SK-N-SH (cell line): ENCODE data around the gene RAC3. TPM values are rescaled to one million over a fixed set of nuclear protein-coding genes. Genes with fewer than 3 reads are reported as not detected.

Source experiments
- CTCF ChIA-PET: fragments of 300-600, 350-600 bp; formaldehyde crosslinking; extraction: SDS; loops from one replicate; lab custom pipeline; 2021; lab: Yijun Ruan, JAX
- POLR2A ChIA-PET: fragments of 350-600 bp; sonication (Branson Sonifier 250); formaldehyde crosslinking; extraction: SDS; loops from one replicate; lab custom pipeline; 2020; ENCODE audit warnings: antibody characterized with exemption, inconsistent platforms; lab: Yijun Ruan, JAX
- DNase-seq: peaks from one replicate; pipeline ENCODE4 v3.0.0; 2012
- H2AFZ ChIP-seq: fragments of 200-600 bp; sonication (generic); 2 replicates; pipeline ENCODE4 v1.8.1; 2016; ENCODE audit warnings: antibody characterized with exemption, mild to moderate bottlenecking, low read depth
- H3F3A ChIP-seq: fragments of 200-600 bp; sonication (generic); replicated peaks from 2 replicates; pipeline ENCODE3; 2016; ENCODE audit warnings: antibody characterized with exemption, mild to moderate bottlenecking; ENCODE audit not compliant: insufficient read depth
- H3K27ac ChIP-seq, 2 experiments: fragments of 200-500 bp in 1 of 2; fragments of 200-600 bp in 1 of 2; sonication (Bioruptor generic) in 1 of 2; sonication (generic), shearing (Covaris generic) in 1 of 2; 2 replicates each; pipeline versions ENCODE4 v1.5.1 to v1.6.1; 2014 to 2016; ENCODE audit warnings: low read depth in 2 of 2, inconsistent platforms in 1 of 2, low read length in 1 of 2, mild to moderate bottlenecking in 1 of 2, mixed read lengths in 1 of 2
- H3K27me3 ChIP-seq: fragments of 200-600 bp; sonication (generic), shearing (Covaris generic); 2 replicates; pipeline ENCODE4 v1.6.1; 2016; ENCODE audit warnings: mixed run types; ENCODE audit not compliant: insufficient read depth
- H3K36me3 ChIP-seq, 2 experiments: fragments of 200-500 bp in 1 of 2; fragments of 200-600 bp in 1 of 2; sonication (Bioruptor generic) in 1 of 2; sonication (generic) in 1 of 2; replicated peaks in 1 of 2; 2 replicates each; pipeline versions ENCODE3 to v1.5.1; 2014 to 2016; ENCODE audit warnings: low read length in 1 of 2, mild to moderate bottlenecking in 1 of 2; ENCODE audit not compliant: insufficient read depth in 2 of 2, control insufficient read depth in 1 of 2
- H3K4me1 ChIP-seq, 2 experiments: fragments of 200-500 bp in 1 of 2; fragments of 200-600 bp in 1 of 2; sonication (Bioruptor generic) in 1 of 2; sonication (generic), shearing (Covaris generic) in 1 of 2; 2 replicates each; pipeline versions ENCODE4 v1.5.1 to v1.6.1; 2014 to 2016; ENCODE audit warnings: low read depth in 1 of 2, low read length in 1 of 2, mixed run types in 1 of 2; ENCODE audit not compliant: insufficient read depth in 2 of 2, control insufficient read depth in 1 of 2
- H3K4me2 ChIP-seq: fragments of 200-600 bp; sonication (generic), shearing (Covaris generic); 2 replicates; pipeline ENCODE4 v1.6.1; 2017; ENCODE audit warnings: mixed run types
- H3K4me3 ChIP-seq, 2 experiments: fragments of 200-500 bp in 1 of 2; fragments of 200-600 bp in 1 of 2; sonication (Bioruptor generic) in 1 of 2; sonication (generic), shearing (Covaris generic) in 1 of 2; 2 replicates each; pipeline versions ENCODE4 v1.5.1 to v1.8.1; 2014 to 2016; ENCODE audit warnings: low read depth in 2 of 2, inconsistent platforms in 1 of 2, low read length in 1 of 2, mild to moderate bottlenecking in 1 of 2, mixed read lengths in 1 of 2, moderate library complexity in 1 of 2
- H3K79me2 ChIP-seq: fragments of 200-600 bp; sonication (generic); 2 replicates; pipeline ENCODE4 v1.8.1; 2017; ENCODE audit warnings: mild to moderate bottlenecking; ENCODE audit not compliant: insufficient read depth
- H3K9ac ChIP-seq: fragments of 200-600 bp; sonication (generic); 2 replicates; pipeline ENCODE4 v1.6.1; 2017; ENCODE audit warnings: mixed run types
- H3K9me2 ChIP-seq: fragments of 200-600 bp; sonication (generic); 2 replicates; pipeline ENCODE4 v1.6.1; 2017; ENCODE audit warnings: mixed run types
- H3K9me3 ChIP-seq: fragments of 200-600 bp; sonication (generic); 2 replicates; pipeline ENCODE4 v1.6.1; 2017; ENCODE audit warnings: mixed run types, mild to moderate bottlenecking, moderate library complexity
- H4K20me1 ChIP-seq: fragments of 200-600 bp; sonication (generic); 2 replicates; pipeline ENCODE4 v1.6.1; 2017; ENCODE audit warnings: mild to moderate bottlenecking, mixed run types; ENCODE audit not compliant: insufficient read depth
- CHD2 ChIP-seq: fragments of 150-350 bp; IDR thresholded peaks from 2 replicates; pipeline ENCODE4 v1.6.1; 2018; ENCODE audit warnings: low read length; ENCODE audit not compliant: partially characterized antibody
- ELF1 ChIP-seq: IDR thresholded peaks from 2 replicates; pipeline ENCODE4 v1.4.0; 2012
- EP300 ChIP-seq, 2 experiments: IDR thresholded peaks; 2 replicates each; pipeline versions ENCODE4 v1.4.0 to v1.6.1; 2012; ENCODE audit warnings: borderline replicate concordance in 1 of 2, low read depth in 1 of 2, low read length in 1 of 2
- EZH2phosphoT487 ChIP-seq: fragments of 200-600 bp; sonication (generic); IDR thresholded peaks from 2 replicates; pipeline ENCODE4 v1.6.1; 2017; ENCODE audit warnings: low read depth, mixed run types, mild to moderate bottlenecking, antibody characterized with exemption, moderate library complexity, borderline replicate concordance
- FOSL2 ChIP-seq: IDR thresholded peaks from 2 replicates; pipeline ENCODE4 v1.4.0; 2012; ENCODE audit warnings: low read depth, mild to moderate bottlenecking, moderate library complexity, borderline replicate concordance
- FOXJ3 ChIP-seq: sonication (generic); formaldehyde crosslinking; IDR thresholded peaks from 2 replicates; pipeline ENCODE4 v1.5.1; 2020; ENCODE audit warnings: mild to moderate bottlenecking, missing genetic modification reagents
- GATA2 ChIP-seq: sonication (generic); formaldehyde crosslinking; IDR thresholded peaks from 2 replicates; pipeline ENCODE4 v1.5.0; 2020; ENCODE audit warnings: mild to moderate bottlenecking, missing genetic modification reagents
- JUND ChIP-seq: IDR thresholded peaks from 2 replicates; pipeline ENCODE4 v1.4.0; 2012
- MEF2A ChIP-seq: IDR thresholded peaks from 2 replicates; pipeline ENCODE4 v1.4.0; 2012; ENCODE audit warnings: low read depth, borderline replicate concordance
- MXI1 ChIP-seq: IDR thresholded peaks from 2 replicates; pipeline ENCODE4 v1.6.1; 2012; ENCODE audit warnings: mild to moderate bottlenecking, low read depth, low read length, improper control_type of control experiment
- NFIC ChIP-seq: IDR thresholded peaks from 2 replicates; pipeline ENCODE4 v1.4.0; 2012; ENCODE audit warnings: borderline replicate concordance
- POLR2AphosphoS5 ChIP-seq: IDR thresholded peaks from 2 replicates; pipeline ENCODE4 v1.6.1; 2012; ENCODE audit warnings: low read depth, low read length
- REST ChIP-seq: IDR thresholded peaks from 2 replicates; pipeline ENCODE4 v1.6.1; 2012; ENCODE audit warnings: mild to moderate bottlenecking, low read depth, low read length, moderate library complexity
- RXRA ChIP-seq: IDR thresholded peaks from 2 replicates; pipeline ENCODE4 v1.4.0; 2012; ENCODE audit warnings: low read depth, mild to moderate bottlenecking, borderline replicate concordance
- SIN3A ChIP-seq: IDR thresholded peaks from 2 replicates; pipeline ENCODE4 v1.6.1; 2012; ENCODE audit warnings: low read depth, mild to moderate bottlenecking, low read length, moderate library complexity, borderline replicate concordance
- USF1 ChIP-seq: IDR thresholded peaks from 2 replicates; pipeline ENCODE4 v1.4.0; 2012; ENCODE audit warnings: low read depth, borderline replicate concordance
- USF2 ChIP-seq: fragments of 150-350 bp; IDR thresholded peaks from 2 replicates; pipeline ENCODE4 v1.6.1; 2017; ENCODE audit warnings: antibody characterized with exemption, low read length, low read depth, borderline replicate concordance
- YY1 ChIP-seq: IDR thresholded peaks from 2 replicates; pipeline ENCODE4 v1.4.0; 2012; ENCODE audit warnings: low read depth, mild to moderate bottlenecking
- ZBTB33 ChIP-seq: IDR thresholded peaks from 2 replicates; pipeline ENCODE4 v1.4.0; 2012; ENCODE audit warnings: low read depth, borderline replicate concordance
- WGBS: methylation state at CpG from one replicate; pipeline ENCODE4 v1.1.6; 2017; ENCODE audit warnings: low lambda C conversion rate; 5-methylcytosine and 5-hydroxymethylcytosine counted together
- polyA plus RNA-seq, 3 experiments: library from polyadenylated mRNA; depleted of rRNA; stranded (reverse); fragments of >200 nt; gene quantifications; 2 replicates each; pipeline ENCODE4 v1.2.3, GENCODE V29; 2012

The RAC3 gene
- polyA plus RNA-seq, 1 of the 3 experiments (the other 2 are of a cell fraction), result 83.6 TPM

GRCh38 chr17:82010575-82011525 is 20.6 kb upstream of the RAC3 start:
- no peaks in the 10 kb centered on the region for H3K27me3 ChIP-seq
- CTCF ChIA-PET, result interaction anchor here (1.1 to 35.7 kb wide), 3 partner anchors 11 to 45 kb away, joined by 4 to 1216 read pairs (median 68); partner anchors contain the start of genes CENPX, LRRC45 and NOTUM

More at GRCh38 chr17:82010575-82011525, 20.6 kb upstream of the RAC3 start:
- TF ChIP-seq ZBTB33 (no peak), SIN3A (no peak), GATA2 (CRISPR knock-in tag) (no peak), EZH2phosphoT487 (no peak), NFIC (no peak), MEF2A (no peak), ELF1 (no peak), JUND (no peak), FOSL2 (no peak), USF2 (no peak), YY1 (no peak), CHD2 (no peak), EP300 (IDR thresholded peaks at IDR 0.05; ENCODE audit: borderline replicate concordance in 1 of 2, low read depth in 1 of 2, low read length in 1 of 2) (no peak), USF1 (no peak), FOXJ3 (no peak), REST (no peak), POLR2AphosphoS5 (no peak), MXI1 (no peak), RXRA (no peak)
- TF ChIP-seq, all 33 proteins: peak for 0
- Histone ChIP-seq H3K4me2 (no peak overlapping the region), H3K9ac (no peak overlapping the region), H2AFZ (no peak overlapping the region), H3K36me3 (no peaks in the 10 kb centered on the region), H3K27ac (no peak overlapping the region), H4K20me1 (no peaks in the 10 kb centered on the region), H3K4me3 (no peak overlapping the region), H3K9me3 (no peaks in the 10 kb centered on the region), H3K4me1 (peaks cover 14 to 34% of the 10 kb centered on the region in 2 experiments; a peak in 3 of 4 replicates), H3K9me2 (no peaks in the 10 kb centered on the region), H3K79me2 (peaks cover 3% of the 10 kb centered on the region; the same call in 1 of the 2 replicates), H3F3A (no peaks in the 10 kb centered on the region)
- DNase-seq, result no peak
- POLR2A ChIA-PET, result interaction anchor here (0.5 kb wide), 1 partner anchor 34 kb away, joined by 3 read pairs; no protein-coding TSS in a partner anchor
- WGBS, result 96% methylated on average over 19 of the region's 39 CpGs
